Measurements from ENCODE around the gene EML2.
"Not testable (repeated sequence)": the region's sequence is repeated elsewhere in the genome, so short reads cannot be mapped to it uniquely, and the experiment has no call there.

The EML2 gene

DNA sequence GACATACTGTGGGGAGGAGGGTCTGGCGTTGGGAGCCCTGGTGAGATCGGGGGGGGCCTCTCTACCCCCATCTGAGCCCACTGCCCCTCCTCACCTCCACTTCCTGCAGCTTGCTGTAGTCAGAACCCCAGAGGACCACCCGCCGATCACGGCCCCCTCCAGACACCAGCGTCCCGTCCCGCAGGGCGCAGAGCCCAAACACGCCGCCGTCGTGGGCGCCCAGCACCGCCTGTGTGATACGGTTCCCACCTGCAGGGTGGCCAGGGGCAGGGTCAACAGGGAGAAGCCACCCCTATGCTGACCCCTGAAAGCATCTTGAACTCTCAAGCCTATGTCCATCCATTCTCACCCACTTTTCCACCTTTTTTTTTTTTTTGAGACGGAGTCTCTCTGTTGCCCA, 17.8 kb downstream of the EML2 start:
- no peak for DNase-seq (ENCODE audit: low read depth, low spot score)

DNA sequence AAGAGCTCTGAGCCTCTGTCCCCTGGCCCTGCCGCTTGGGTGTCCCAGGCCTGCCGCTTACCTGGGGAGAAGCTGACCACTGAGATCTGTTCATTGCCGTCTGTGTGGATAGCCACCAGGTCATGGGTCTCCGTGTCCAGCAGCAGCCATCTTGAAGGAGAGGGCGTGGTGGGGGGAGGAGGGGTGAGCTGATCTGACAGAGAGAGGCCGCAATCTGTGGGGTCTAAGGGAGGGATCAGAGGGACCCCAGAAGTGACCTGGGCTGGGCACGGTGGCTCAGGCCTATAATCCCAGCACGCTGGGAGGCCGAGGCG, 22.5 kb downstream of the EML2 start:
- peak overlapping the region; percentile 98 for H3K27ac ChIP-seq
- no peak for DNase-seq (ENCODE audit: low read depth, low spot score)

More for the DNA sequence above, 17.8 kb downstream of the EML2 start:
- no peak overlapping the region for H3K27ac ChIP-seq

DNA sequence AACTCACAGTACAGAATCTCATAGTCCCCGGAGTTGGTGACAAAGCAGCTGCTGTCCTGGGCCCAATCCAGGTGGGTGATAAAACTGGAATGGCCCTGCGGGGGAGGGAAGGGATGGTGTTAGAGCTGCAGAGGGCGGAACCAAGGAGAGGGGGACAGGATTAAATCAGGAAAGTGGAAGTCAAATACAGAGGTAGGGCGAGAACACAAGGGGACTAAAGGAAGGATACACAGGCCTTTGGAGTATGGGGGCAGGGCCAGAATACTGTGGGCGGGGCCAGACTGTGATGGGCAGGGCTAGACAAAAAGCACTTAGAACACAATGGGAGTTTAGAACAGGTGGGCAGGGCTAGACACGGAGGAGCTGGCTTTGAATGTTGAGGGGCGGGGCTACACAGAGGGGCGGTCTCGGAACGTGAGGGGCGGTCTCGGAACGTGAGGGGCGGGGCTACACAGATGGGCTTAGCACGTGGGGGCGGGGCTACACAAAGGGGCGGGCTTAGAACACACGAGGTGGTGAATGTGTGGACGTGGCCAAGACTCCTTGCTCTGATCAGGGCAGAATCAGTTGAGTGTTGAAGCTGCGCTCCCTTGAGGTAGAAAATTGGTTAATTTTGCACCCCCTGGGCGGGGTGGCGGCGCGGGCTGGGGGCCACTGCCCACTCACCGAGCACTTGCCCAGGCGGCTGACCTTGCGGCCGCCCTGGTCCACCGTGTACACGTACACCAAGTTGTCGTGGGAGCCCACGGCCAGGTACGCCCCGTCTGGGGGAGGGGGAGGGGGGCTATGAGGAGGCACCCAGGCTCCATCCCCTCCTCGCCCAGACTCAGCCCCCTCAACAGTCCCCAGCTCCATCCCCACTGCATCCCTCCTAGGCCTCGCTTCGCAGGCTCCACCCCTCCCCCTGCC, 23.1 kb downstream of the EML2 start:
- H3K27ac ChIP-seq: peak overlapping the region; percentile 98
- no peak for DNase-seq (ENCODE audit: low read depth, low spot score)

DNA sequence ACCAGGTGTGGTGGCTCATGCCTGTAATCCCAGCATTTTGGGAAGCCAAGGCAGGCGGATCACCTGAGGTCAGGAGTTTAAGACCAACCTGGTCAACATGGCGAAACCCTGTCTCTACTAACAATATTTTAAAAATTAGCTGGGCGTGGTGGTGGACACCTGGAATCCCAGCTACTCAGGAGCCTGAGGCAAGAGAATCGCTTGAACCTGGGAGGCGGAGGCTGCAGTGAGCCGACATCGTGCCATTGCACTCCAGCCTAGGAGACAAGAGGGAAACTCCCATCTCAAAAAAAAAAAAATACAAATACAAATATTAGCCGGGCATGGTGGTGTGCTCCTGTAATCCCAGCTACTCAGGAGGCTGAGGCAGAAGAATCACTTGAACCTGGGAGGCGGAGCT, 24.1 kb downstream of the EML2 start:
- peak overlapping the region; percentile 98 for H3K27ac ChIP-seq
- DNase-seq (ENCODE audit: low read depth, low spot score): not testable (repeated sequence)

DNA sequence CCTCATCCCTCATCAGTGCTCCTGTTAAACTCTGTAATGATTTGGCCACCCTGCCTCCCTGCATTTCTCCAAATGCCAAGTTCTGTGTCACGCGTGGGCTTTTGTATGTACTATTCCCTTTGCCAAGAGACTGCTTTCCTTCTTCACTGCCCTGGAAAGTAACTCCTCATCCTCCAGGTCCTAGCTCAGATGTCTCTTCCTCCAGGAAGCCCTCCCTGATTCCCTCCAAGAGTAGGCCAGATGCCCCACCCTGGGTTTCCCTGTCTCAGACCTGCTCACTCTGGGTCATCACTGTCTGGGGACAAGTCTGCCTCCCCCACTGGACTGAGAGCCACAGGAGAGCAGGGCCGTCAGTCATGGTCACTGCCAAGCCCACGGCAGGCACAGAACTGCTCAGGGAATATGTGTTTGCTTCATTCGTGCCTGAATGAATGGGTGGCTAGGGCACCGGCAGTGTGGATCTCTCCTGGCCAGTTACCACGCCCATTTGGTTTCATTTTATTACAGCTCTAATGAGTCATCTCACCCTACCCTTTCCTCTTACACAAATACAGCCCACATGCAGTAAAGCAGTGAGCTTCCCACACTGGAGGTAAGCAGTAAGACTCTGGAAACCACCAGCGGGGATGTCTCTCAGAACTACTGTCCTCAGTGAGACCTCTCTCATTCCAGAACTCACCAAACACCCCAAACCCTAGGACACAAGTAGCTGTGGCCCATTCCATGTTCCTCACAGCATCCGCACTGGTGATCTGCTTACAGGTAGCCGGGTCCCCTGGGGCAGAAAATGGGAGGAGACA, 25.1 kb downstream of the EML2 start:
- peak overlapping the region; percentile 98 for H3K27ac ChIP-seq
- peak; percentile 89 for DNase-seq (ENCODE audit: low read depth, low spot score)

DNA sequence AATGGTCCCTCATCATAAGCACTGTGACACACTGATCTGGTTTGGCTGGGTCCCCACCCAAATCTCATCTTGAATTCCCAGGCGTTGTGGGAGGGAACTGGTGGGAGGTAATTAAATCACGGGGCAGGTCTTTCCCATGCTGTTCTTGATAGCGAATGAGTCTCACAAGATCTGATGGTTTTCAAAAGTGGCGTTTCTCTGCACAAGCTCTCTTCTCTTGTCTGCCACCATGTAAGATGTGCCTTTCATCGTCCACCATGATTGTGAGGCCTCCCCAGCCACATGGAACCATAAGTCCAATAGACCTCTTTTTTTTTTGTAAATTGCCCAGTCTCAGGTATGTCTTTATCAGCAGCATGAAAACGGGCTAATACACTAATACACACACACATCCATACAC, 30.2 kb downstream of the EML2 start:
- no peak for DNase-seq (ENCODE audit: low read depth, low spot score)
- no peak overlapping the region for H3K27ac ChIP-seq

DNA sequence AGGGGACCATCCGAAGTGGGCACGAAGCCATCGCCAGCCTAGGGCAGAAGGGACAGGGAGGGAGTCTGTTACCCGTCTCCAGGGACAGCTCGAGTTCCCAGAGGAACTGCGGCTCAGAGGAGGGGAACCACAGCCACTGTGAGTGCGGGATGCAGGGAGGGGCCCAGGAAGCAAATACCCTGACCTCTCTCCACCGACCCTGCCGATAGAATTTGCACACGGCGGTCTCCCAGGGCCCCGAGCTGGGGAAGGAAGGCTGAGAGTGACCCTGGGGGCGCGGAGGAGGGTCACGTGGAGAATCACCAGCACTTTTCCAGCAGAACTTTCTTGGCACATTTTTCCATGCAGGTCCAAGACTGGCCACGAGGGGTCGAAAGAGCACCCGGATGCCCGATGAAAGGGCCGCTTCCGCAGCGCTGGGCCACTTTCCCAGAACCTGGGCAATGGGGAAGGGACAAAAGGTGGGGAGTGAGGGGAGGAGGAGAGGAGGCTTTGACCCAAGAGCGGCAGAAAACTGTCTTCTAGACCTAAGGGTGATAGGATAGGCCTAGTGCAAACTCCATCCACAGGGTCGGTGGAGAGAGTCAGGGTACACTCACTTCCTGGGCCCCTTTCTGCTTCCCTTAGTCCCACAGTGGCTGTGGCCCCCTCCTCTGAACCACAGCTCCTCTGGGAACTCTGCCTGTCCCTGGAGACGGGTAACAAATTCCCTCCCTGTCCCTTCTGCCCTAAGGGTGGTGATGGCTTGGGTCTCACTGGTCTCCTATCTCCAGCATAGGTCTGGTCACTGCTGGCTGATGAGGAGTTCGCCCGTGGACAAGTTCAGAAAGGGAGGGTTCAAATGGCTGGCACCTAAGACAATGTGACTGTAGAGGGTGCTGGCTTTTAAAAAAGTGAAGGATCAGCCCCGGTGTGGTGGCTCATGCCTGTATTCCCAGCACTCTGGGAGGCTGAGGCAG, 31.8 kb downstream of the EML2 start:
- DNase-seq (ENCODE audit: low read depth, low spot score): no peak
- no peak overlapping the region for H3K27ac ChIP-seq

DNA sequence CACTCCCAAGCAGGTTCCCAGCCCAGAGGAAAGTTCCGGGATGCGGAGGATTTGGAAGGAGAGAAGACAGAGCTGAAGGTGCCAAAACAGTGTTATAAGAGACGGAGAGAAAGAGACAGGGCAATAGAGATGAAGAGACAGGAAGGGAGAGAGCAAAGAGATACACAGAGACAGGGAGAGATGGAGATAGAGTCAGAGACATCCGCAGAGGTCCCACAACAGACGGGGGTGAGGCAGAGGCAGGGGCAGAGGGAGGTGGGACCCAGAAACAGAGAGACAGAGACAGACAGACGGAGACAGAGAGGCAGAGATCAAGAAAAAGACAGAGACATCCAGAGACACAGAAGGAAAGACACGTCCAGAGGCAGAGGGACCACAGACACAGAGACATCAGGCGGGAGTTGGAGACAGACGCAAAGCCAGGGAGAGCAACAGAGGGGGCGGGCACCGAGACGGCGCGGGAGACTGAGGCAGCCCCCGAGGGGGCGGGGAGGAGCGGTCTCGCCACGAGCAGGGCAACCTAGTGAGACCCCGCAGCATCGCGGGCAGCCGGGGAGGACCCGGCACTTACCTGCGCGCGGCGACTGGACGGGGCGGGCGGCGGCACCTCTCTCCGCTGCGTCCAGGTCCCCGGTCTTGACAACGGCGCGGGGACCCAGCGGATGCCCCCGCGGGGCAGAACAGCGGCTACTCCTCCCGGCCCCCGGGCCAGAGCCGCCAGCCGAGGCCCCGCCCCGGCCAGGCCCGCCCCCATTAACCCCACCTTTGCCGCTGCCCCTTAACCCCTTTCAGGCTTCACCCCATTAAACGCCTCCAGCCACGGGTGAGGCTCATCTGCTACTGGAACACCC, 37.4 kb downstream of the EML2 start, which contains the start of gene GPR4:
TSS of gene GPR4 (minus strand) at position 689 of the 851 bp plus-strand sequence. CDS start 10,346 bp downstream, outside the sequence.
- no peak within 1 kb of the TSS for H3K27ac ChIP-seq
- DNase-seq (ENCODE audit: low read depth, low spot score): no peak

DNA sequence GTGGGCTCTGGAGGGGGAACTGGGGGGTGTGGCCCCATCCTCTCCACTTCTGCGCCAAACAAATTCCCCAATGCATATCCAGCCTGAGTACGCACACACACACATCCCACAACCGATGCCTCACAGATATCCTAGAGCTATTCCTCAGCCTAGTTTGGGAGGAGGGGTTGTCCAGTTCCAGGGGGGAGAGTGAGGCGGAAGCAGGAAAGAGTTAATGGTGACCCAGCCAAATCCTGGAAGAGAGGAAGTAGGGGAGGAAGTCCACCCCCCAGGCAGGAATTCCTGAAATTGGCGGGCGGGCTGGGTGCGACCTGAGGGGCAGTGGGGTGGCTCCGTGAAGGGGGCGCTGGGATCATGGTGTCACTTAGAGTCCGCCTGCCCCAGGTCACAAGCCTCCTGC, 38.1 kb downstream of the EML2 start:
- H3K27ac ChIP-seq: no peak overlapping the region
- DNase-seq (ENCODE audit: low read depth, low spot score): no peak

DNA sequence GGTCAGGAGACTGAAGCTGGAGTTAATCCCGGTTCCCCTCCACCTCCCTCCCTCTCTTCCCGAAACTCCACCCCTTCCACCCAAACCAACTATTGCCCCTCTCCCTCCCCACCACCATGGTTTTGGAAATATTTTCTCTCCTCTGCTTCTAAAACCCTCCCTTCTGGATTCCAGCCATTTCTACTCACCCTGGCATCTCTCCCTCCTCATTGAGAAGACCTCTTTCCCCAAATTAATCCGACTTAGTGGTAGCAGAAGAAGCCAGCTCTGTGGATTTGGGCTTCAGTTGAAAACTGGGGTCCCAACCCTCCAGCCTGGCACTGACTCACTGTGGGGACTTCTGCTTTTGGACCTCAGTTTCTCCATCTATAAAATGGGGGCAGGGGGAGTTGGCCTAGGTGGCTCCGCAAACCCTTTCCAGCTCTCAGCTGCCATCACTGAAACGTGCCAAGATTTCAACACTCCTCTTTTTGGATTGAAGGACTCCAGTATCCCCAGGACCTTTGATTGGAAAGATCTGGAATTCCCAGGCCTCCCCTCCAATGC, 38.8 kb downstream of the EML2 start:
- no peak for DNase-seq (ENCODE audit: low read depth, low spot score)
- no peak overlapping the region for H3K27ac ChIP-seq

DNA sequence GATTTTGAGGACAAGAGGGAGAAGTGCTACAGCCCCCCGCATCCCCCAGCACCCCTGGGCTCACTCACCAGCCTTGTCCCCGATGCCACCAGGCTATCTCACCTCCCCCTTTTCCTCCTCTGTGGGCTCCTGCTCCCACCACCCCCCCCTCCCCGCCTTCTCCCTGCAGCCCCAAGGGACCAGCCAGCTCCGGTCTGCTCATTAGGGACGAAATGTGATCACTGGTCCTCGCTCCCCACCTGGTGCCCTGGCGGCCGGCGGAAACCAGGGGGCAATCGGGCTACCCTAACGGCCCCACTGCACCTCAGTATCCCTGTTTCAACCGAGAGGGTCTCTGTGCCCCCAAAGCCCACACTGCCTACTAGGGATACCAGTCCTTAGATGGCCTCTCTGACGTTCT, 39.9 kb downstream of the EML2 start:
- no peak for DNase-seq (ENCODE audit: low read depth, low spot score)
- no peak overlapping the region for H3K27ac ChIP-seq

DNA sequence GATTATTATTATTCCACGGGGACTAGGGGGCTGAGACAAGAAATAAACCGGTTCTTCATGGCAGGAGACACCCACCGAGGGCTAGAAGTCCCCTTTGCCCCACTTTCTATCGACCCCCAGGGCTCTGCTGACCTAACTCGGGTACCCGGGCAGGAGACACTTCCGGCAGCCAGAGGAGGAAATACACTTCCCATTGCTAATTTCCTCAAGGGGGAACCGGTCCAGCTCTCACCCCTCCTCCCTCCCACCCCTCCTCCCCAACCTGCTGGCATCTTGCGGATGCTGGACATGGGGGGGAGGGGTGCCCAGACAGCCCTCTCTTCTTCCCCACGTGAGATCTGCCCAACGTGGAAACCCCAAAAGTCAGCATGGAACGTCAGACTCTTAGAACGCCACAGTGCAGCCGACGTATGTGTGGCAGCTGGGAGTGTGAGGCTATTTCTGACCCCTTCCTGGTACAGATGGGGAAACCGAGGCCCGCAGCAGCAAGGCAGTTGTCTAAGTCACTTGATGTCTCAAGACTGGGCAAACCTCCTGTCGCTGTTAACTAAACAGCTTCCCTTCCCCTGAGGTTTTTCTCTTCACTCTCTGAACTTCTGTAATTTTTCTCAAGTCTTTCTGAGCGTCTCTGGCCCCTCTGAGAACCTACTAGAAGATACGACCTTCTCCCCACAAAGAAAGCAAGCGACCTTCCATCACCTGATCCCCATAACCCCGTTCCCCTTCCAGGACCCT, 40.8 kb downstream of the EML2 start:
- no peak overlapping the region for H3K27ac ChIP-seq
- no peak for DNase-seq (ENCODE audit: low read depth, low spot score)

DNA sequence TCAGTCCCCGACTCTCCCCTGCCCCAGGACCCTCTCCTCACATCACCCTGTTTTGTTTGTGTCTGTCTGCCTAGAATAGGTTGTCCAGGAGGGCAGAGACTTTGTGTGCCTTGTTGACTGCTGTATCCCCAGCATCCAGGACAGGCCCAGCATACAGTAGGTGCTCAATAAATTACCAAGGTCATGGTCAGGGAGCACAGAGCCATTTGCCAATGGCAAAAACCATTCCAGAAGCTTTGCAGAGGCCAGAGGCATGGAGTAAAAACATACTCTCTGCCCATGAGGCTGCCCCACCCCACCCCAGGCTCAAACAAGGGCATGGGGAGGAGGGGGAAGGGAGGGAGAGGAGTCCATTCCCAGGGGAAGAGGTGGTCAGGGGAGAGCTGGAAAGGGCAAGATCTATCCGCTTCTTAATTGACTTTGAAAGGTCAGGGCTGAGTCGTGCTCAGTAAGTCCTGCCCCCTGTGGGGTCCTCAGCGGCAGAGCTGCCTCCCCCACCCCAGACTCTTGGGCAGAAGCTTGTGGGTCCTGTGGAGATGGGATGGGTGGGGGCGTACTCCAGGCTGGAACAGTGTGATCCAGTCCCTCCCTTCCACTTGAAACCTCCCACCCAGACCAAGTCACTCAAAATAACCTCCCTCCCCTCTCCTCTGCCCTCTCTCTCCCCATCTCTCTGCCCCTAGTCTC, 41.6 kb downstream of the EML2 start:
- no peak overlapping the region for H3K27ac ChIP-seq
- no peak for DNase-seq (ENCODE audit: low read depth, low spot score)

DNA sequence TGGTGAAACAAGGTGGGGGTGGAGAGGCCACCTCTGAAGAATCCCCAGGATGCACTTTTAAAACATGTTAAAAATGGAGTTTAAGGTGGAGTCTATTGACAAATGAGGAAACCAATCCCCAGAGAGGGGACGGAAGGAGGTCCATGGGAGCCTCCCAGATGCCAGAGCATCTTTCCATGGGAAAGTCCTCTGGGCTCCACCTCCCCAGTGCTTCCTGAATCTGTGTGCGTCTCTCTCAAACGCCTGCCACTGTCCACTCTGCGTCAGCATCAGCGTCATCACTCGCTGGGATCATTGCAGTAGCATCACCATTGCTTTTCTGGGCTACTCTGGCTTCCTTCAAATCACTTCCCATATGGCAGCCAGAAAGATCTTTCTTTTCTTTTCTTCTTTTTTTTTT, 43.4 kb downstream of the EML2 start:
- DNase-seq (ENCODE audit: low read depth, low spot score): no peak
- no peak overlapping the region for H3K27ac ChIP-seq

DNA sequence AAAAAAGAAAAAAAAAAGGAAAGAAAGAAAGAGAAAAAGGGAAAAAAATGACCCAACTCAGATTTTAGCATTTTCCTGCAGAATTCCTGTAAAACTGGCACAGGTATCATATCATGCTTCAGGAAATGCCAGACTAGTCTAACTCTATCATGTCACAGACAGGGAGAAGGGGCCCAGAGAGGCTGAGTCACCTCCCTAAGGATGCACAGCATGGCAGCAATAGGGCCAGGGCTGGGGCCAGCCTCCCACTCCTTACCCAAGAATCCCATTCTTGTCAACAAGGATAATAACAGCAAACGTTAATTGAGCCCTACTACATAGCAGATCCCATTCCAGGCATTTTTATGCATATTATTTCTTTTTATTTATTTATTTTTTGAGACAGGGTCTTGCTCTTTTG, 45.7 kb downstream of the EML2 start:
- DNase-seq (ENCODE audit: low read depth, low spot score): no peak
- H3K27ac ChIP-seq: no peak overlapping the region

DNA sequence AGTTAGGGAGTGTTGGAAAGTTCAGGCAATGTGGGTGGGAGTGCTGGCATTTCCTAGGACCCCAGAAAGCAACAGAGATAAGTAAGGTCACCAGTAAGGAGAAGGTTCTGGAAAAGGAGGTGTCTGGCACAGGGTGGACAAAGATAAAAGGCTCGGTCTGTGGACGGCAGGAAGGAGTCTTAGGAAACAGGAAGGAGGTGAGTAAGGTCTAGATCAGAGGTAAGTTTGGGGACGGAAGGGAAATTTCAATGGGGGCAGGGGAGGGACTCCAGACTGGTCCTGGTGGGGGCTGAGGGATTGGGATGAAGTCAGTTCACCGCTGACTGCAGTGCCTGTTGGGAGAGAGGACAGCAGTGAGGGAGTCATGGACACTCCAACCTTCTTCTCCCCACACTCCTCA, 46.8 kb downstream of the EML2 start:
- DNase-seq (ENCODE audit: low read depth, low spot score): no peak
- H3K27ac ChIP-seq: peak overlapping the region; percentile 7

DNA sequence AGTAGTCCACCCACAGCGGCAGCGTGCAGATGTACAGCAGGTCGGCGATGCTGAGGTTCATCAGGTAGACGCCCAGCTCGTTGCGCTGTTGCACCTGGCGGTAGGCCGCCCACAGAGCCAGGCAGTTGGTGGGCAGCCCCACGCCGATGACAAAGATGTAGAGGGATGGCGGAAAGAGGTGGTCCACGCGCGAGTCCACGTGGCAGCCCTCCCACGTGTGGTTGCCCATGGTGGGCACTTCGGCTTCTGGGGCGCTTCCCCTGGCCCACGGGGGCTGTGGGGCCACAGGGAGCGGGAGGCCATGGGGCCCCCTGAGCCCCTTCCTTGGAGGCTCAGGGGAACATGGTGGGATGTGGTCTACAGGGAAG, 47.6 kb downstream of the EML2 start:
- H3K27ac ChIP-seq: no peak overlapping the region
- DNase-seq (ENCODE audit: low read depth, low spot score): no peak

DNA sequence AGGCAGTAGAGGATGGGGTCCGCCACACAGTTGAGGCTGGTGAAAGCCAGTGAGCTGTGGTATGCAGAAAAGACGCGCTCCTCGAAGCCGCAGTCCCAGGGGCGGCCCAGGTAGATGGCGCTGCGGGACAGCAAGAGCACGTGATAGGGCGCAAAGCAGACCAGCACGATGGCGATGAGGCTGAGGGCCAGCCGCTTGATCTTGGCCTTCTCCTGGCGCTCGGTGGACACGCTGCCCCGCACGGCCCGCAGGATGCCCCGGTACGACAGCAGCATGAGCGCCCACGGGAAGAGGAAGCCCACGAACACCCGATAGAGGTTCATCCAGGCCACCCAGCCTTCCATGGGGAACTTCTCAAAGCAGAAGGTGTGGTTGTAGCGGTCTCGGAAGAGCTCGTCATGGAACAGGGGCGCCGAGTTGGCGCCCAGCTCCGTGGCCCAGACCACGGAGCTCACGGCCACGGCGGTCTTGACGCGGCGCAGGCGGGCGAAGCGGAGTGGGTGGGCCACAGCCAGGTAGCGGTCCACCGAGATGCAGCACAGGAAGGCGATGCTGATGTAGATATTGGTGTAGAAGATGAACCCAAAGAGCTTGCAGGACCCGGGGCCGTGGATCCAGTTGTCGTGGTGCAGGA, 48.1 kb downstream of the EML2 start:
- no peak overlapping the region for H3K27ac ChIP-seq
- no peak for DNase-seq (ENCODE audit: low read depth, low spot score)
